BLaER1 treated with 17β-estradiol and CSF1 and Interleukin-3, amounts not matched to agents 10 nM and 100 nM (cell line): ENCODE results near the gene TENM4.
A peak's percentile ranks its signal among the peaks of the same experiment; 100 is the strongest.

Source experiments
- H3K27ac ChIP-seq, 11 experiments: shearing (Covaris generic); formaldehyde crosslinking; 2 replicates each; pipeline ENCODE4 v1.8.1; 2022
- H3K27me3 ChIP-seq, 11 experiments: shearing (Covaris generic); formaldehyde crosslinking; 2 replicates each; pipeline ENCODE4 v1.8.1; 2022
- H3K36me3 ChIP-seq, 11 experiments: shearing (Covaris generic); formaldehyde crosslinking; 2 replicates each; pipeline ENCODE4 v1.8.1; 2022
- H3K4me1 ChIP-seq, 10 experiments: shearing (Covaris generic); formaldehyde crosslinking; 2 replicates each; pipeline ENCODE4 v1.8.1; 2022
- H3K4me2 ChIP-seq, 11 experiments: shearing (Covaris generic); formaldehyde crosslinking; 2 replicates each; pipeline ENCODE4 v1.8.1; 2022
- H3K4me3 ChIP-seq, 10 experiments: shearing (Covaris generic); formaldehyde crosslinking; 2 replicates each; pipeline ENCODE4 v1.8.1; 2022
- H3K9ac ChIP-seq, 11 experiments: shearing (Covaris generic); formaldehyde crosslinking; 2 replicates each; pipeline ENCODE4 v1.8.1; 2022
- H3K9me3 ChIP-seq, 11 experiments: shearing (Covaris generic); formaldehyde crosslinking; replicated peaks in 1 of 11; 2 replicates each; pipeline ENCODE4 v1.8.1; 2022
- H4K20me1 ChIP-seq, 11 experiments: shearing (Covaris generic); formaldehyde crosslinking; 2 replicates each; pipeline ENCODE4 v1.8.1; 2022
- Cebpa-rat ChIP-seq, 11 experiments: shearing (Covaris generic); IDR thresholded peaks; 2 replicates each; pipeline ENCODE4 v1.8.1; 2022

The TENM4 gene

GRCh38 chr11:78958444-78958843 lies 482.4 kb downstream of the TENM4 start:
- TF ChIP-seq Cebpa-rat (IDR thresholded peaks at IDR 0.05) = no peak
- Histone ChIP-seq H3K36me3 (no peaks in the 10 kb centered on the region), H3K27me3 (peaks cover 0 to 17% (median 0%) of the 10 kb centered on the region in 11 experiments; a peak in 4 of 22 replicates), H3K4me3 (no peak overlapping the region), H3K4me2 (peak overlapping the region in 8 of 11 experiments; percentile 13 to 62 (median 42); a peak in 14 of 22 replicates), H3K9ac (no peak overlapping the region), H3K27ac (no peak overlapping the region), H3K4me1 (peaks cover 21 to 48% (median 31%) of the 10 kb centered on the region in 10 experiments), H3K9me3 (no peaks in the 10 kb centered on the region), H4K20me1 (no peaks in the 10 kb centered on the region; a peak in 2 of 22 replicates)

GRCh38 chr11:78957476-78958245 lies 483.2 kb downstream of the TENM4 start:
- Histone ChIP-seq H3K4me1 (peaks cover 21 to 44% (median 31%) of the 10 kb centered on the region in 10 experiments), H3K36me3 (no peaks in the 10 kb centered on the region), H3K4me2 (no peak overlapping the region; a peak in 1 of 22 replicates), H3K27me3 (peaks cover 0 to 12% (median 0%) of the 10 kb centered on the region in 11 experiments; a peak in 4 of 22 replicates), H3K4me3 (no peak overlapping the region), H3K9me3 (no peaks in the 10 kb centered on the region), H4K20me1 (no peaks in the 10 kb centered on the region; a peak in 2 of 22 replicates), H3K27ac (no peak overlapping the region), H3K9ac (no peak overlapping the region)
- TF ChIP-seq Cebpa-rat (IDR thresholded peaks at IDR 0.05) = no peak

DNA sequence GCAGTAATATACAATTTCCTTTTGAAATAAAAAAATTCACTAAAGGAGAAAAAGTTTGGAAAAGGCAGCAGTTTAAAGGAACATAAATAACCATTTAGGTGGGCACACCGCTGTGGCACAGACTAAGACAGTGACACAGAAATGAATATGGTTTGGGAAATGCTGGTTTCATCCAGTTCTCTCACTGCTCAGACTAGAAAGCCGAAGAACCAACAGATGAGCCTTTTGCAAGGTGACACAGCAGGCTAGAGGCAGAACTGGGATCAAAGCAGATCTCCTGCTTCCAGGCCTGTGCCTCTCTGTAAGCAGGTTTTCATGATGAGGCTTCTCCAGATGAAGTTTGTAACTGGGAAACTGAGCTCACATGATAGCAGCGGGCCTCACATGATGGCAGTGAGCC lies 486.1 kb downstream of the TENM4 start:
- TF ChIP-seq Cebpa-rat (IDR thresholded peaks at IDR 0.05) = no peak
- Histone ChIP-seq H3K9ac (no peak overlapping the region), H3K9me3 (no peaks in the 10 kb centered on the region), H3K27ac (no peak overlapping the region), H3K4me2 (peak overlapping the region in 2 of 11 experiments; percentile 45 to 51; a peak in 5 of 22 replicates), H3K27me3 (no peaks in the 10 kb centered on the region), H4K20me1 (no peaks in the 10 kb centered on the region), H3K36me3 (no peaks in the 10 kb centered on the region), H3K4me1 (peaks cover 7 to 28% (median 17%) of the 10 kb centered on the region in 10 experiments; a peak in 16 of 20 replicates), H3K4me3 (no peak overlapping the region)

- no peaks in the 10 kb centered on the region for H3K27me3 ChIP-seq
- H4K20me1 ChIP-seq = no peaks in the 10 kb centered on the region
- no peaks in the 10 kb centered on the region for H3K9me3 ChIP-seq
- H3K4me2 ChIP-seq = peak overlapping the region in 10 of 11 experiments; percentile 17 to 51 (median 35); a peak in 18 of 22 replicates
- H3K4me3 ChIP-seq = no peak overlapping the region
- H3K4me1 ChIP-seq = peaks cover 7 to 28% (median 17%) of the 10 kb centered on the region in 10 experiments; a peak in 16 of 20 replicates
- no peaks in the 10 kb centered on the region for H3K36me3 ChIP-seq
- no peak overlapping the region for H3K27ac ChIP-seq
- TF ChIP-seq Cebpa-rat (IDR thresholded peaks at IDR 0.05) = no peak
- no peak overlapping the region for H3K9ac ChIP-seq
These were observed 486.6 kb downstream of the TENM4 start for GRCh38 chr11:78954261-78954660.

DNA sequence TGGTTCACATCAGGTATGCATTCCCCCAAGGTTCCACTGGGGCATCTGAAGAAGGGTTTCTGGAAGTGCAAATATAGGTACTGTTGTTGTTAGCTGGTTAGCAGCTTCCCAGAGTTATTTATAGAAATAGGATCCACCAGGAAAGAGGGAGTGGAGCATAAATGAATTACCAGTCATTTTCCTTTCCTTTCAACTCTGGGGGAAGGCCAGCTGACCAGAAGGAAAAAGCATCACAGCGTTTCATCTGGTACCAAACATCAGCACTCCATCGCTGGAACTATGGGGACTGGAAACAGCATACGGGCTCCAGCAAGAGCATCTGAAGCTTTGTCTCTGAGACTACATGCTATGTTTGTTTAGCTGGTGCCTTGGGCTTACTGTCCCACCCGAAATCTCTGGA lies 487.9 kb downstream of the TENM4 start:
- peaks cover 5 to 19% (median 10%) of the 10 kb centered on the region in 10 experiments; a peak in 14 of 20 replicates for H3K4me1 ChIP-seq
- H3K9me3 ChIP-seq = no peaks in the 10 kb centered on the region
- no peaks in the 10 kb centered on the region for H3K36me3 ChIP-seq
- H4K20me1 ChIP-seq = no peaks in the 10 kb centered on the region
- H3K9ac ChIP-seq = no peak overlapping the region
- TF ChIP-seq Cebpa-rat (IDR thresholded peaks at IDR 0.05) = no peak
- H3K4me2 ChIP-seq = no peak overlapping the region
- H3K4me3 ChIP-seq = no peak overlapping the region
- H3K27me3 ChIP-seq = no peaks in the 10 kb centered on the region
- no peak overlapping the region for H3K27ac ChIP-seq

- no peaks in the 10 kb centered on the region for H3K27me3 ChIP-seq
- no peak overlapping the region for H3K27ac ChIP-seq
- no peak overlapping the region for H3K4me3 ChIP-seq
These were observed 488.7 kb downstream of the TENM4 start for GRCh38 chr11:78952175-78952574.

GRCh38 chr11:78949976-78950690 lies 490.7 kb downstream of the TENM4 start:
- H4K20me1 ChIP-seq = no peaks in the 10 kb centered on the region
- no peak overlapping the region for H3K9ac ChIP-seq
- H3K4me3 ChIP-seq = no peak overlapping the region
- no peaks in the 10 kb centered on the region; a peak in 1 of 22 replicates for H3K36me3 ChIP-seq
- no peak for TF ChIP-seq Cebpa-rat (IDR thresholded peaks at IDR 0.05)
- no peaks in the 10 kb centered on the region for H3K27me3 ChIP-seq
- peaks cover 5 to 14% (median 10%) of the 10 kb centered on the region in 10 experiments; a peak in 13 of 20 replicates for H3K4me1 ChIP-seq
- H3K9me3 ChIP-seq = peaks cover 0 to 16% (median 5%) of the 10 kb centered on the region in 11 experiments; a peak in 7 of 22 replicates
- H3K27ac ChIP-seq = no peak overlapping the region
- H3K4me2 ChIP-seq = no peak overlapping the region

More at GRCh38 chr11:78952175-78952574, 488.7 kb downstream of the TENM4 start:
- no peak for TF ChIP-seq Cebpa-rat (IDR thresholded peaks at IDR 0.05)
- Histone ChIP-seq H3K9ac (no peak overlapping the region), H3K9me3 (peaks cover 0 to 5% (median 0%) of the 10 kb centered on the region in 11 experiments; a peak in 1 of 22 replicates), H3K4me1 (peaks cover 5 to 19% (median 10%) of the 10 kb centered on the region in 10 experiments; a peak in 13 of 20 replicates), H3K36me3 (no peaks in the 10 kb centered on the region; a peak in 1 of 22 replicates), H3K4me2 (no peak overlapping the region), H4K20me1 (no peaks in the 10 kb centered on the region)

GRCh38 chr11:78946945-78947902 lies 493.6 kb downstream of the TENM4 start:
- Histone ChIP-seq H3K4me1 (no peaks in the 10 kb centered on the region), H3K27me3 (no peaks in the 10 kb centered on the region), H3K4me3 (no peak overlapping the region), H3K4me2 (no peak overlapping the region), H4K20me1 (no peaks in the 10 kb centered on the region), H3K36me3 (no peaks in the 10 kb centered on the region; a peak in 1 of 22 replicates), H3K9ac (no peak overlapping the region), H3K27ac (no peak overlapping the region), H3K9me3 (peaks cover 0 to 16% (median 5%) of the 10 kb centered on the region in 11 experiments; a peak in 7 of 22 replicates)
- no peak for TF ChIP-seq Cebpa-rat (IDR thresholded peaks at IDR 0.05)
